OCI-LY1 (cell line): ENCODE results near the gene CCDC12.

Experiments used
- H2AFZ ChIP-seq: fragments of 200-600 bp; sonication (generic), shearing (Covaris generic); 2 replicates; pipeline ENCODE4 v1.6.0; 2014; ENCODE audit warnings: antibody characterized with exemption, mild to moderate bottlenecking, low read length
- H3F3A ChIP-seq: fragments of 200-600 bp; sonication (generic), shearing (Covaris generic); 2 replicates; pipeline ENCODE4 v1.6.0; 2014; ENCODE audit warnings: mild to moderate bottlenecking, antibody characterized with exemption, low read length, moderate library complexity; ENCODE audit not compliant: insufficient read depth
- H3K27ac ChIP-seq: fragments of 200-600 bp; sonication (generic); 2 replicates; pipeline ENCODE4 v1.5.1; 2014; ENCODE audit warnings: low read length, mixed run types, mild to moderate bottlenecking, low read depth; ENCODE audit not compliant: poor library complexity, severe bottlenecking
- H3K27me3 ChIP-seq: fragments of 200-600 bp; sonication (generic); 2 replicates; pipeline ENCODE4 v1.6.0; 2014; ENCODE audit warnings: antibody characterized with exemption, mild to moderate bottlenecking, low read length, moderate library complexity; ENCODE audit not compliant: insufficient read depth
- H3K36me3 ChIP-seq: fragments of 200-600 bp; sonication (generic); 2 replicates; pipeline ENCODE4 v1.6.1; 2014; ENCODE audit warnings: mild to moderate bottlenecking, antibody characterized with exemption, low read length, moderate library complexity, mixed read lengths; ENCODE audit not compliant: insufficient read depth
- H3K4me1 ChIP-seq: fragments of 200-600 bp; sonication (generic); 2 replicates; pipeline ENCODE4 v1.5.1; 2014; ENCODE audit warnings: mild to moderate bottlenecking, low read length, moderate library complexity; ENCODE audit not compliant: insufficient read depth, severe bottlenecking
- H3K4me2 ChIP-seq: fragments of 200-600 bp; sonication (generic), shearing (Covaris generic); 2 replicates; pipeline ENCODE4 v1.6.1; 2014; ENCODE audit warnings: low read length
- H3K4me3 ChIP-seq: fragments of 200-600 bp; sonication (generic); 2 replicates; pipeline ENCODE4 v1.5.1; 2014; ENCODE audit warnings: low read length, low read depth, mild to moderate bottlenecking, mixed read lengths; ENCODE audit not compliant: poor library complexity, severe bottlenecking
- H3K79me2 ChIP-seq: fragments of 200-600 bp; shearing (Covaris generic); 2 replicates; pipeline ENCODE4 v1.6.1; 2016; ENCODE audit warnings: mixed run types, low read length, mixed read lengths; ENCODE audit not compliant: insufficient read depth
- H3K9ac ChIP-seq: fragments of 200-600 bp; sonication (generic), shearing (Covaris generic); 2 replicates; pipeline ENCODE4 v1.6.1; 2014; ENCODE audit warnings: mild to moderate bottlenecking, low read length, mixed read lengths
- H3K9me2 ChIP-seq: fragments of 200-600 bp; sonication (generic), shearing (Covaris generic); 2 replicates; pipeline ENCODE4 v1.6.1; 2014; ENCODE audit warnings: low read depth, mild to moderate bottlenecking, low read length, mixed read lengths
- H3K9me3 ChIP-seq: fragments of 200-600 bp; shearing (Covaris generic); 2 replicates; pipeline ENCODE4 v1.6.1; 2014; ENCODE audit warnings: low read length, mixed read lengths
- H4K20me1 ChIP-seq: fragments of 200-600 bp; sonication (generic), shearing (Covaris generic); 2 replicates; pipeline ENCODE4 v1.6.0; 2016; ENCODE audit warnings: mild to moderate bottlenecking, low read length; ENCODE audit not compliant: insufficient read depth
- CTCF ChIP-seq: fragments of 200-600 bp; sonication (generic), shearing (Covaris generic); IDR thresholded peaks from 2 replicates; pipeline ENCODE4 v1.5.1; 2017; ENCODE audit warnings: mild to moderate bottlenecking, antibody characterized with exemption, low read length, moderate library complexity, mixed read lengths
- EZH2 ChIP-seq: fragments of 200-600 bp; sonication (generic), shearing (Covaris generic); IDR thresholded peaks from 2 replicates; pipeline ENCODE4 v1.8.0; 2017; ENCODE audit warnings: borderline replicate concordance, mixed run types, mild to moderate bottlenecking, antibody characterized with exemption, low read length, moderate library complexity, mixed read lengths

CCDC12 gene

GRCh38 chr3:46976326-46977190, at the start of gene CCDC12:
TSS of gene CCDC12 (minus strand) at chr3:46976745. CDS start at chr3:46976732, 13 bp downstream.
- H3K27ac ChIP-seq = peak within 1 kb of the TSS; percentile 85
- peaks cover 13% of the 10 kb centered on the region; the same call in 1 of the 2 replicates for H3K36me3 ChIP-seq
- peaks cover 48% of the 10 kb centered on the region for H3K79me2 ChIP-seq
- no peaks in the 10 kb centered on the region; the same call in 1 of the 2 replicates for H4K20me1 ChIP-seq
- no peaks in the 10 kb centered on the region; the same call in 1 of the 2 replicates for H3F3A ChIP-seq
- no peaks in the 10 kb centered on the region for H3K9me2 ChIP-seq
- H3K4me1 ChIP-seq = peaks cover 72% of the 10 kb centered on the region
- peak within 1 kb of the TSS; percentile 79 for H3K4me3 ChIP-seq
- no peak for TF ChIP-seq CTCF
- TF ChIP-seq EZH2 = no peak
- H3K4me2 ChIP-seq = peak within 1 kb of the TSS; percentile 85
- H3K27me3 ChIP-seq = no peaks in the 10 kb centered on the region
- H3K9me3 ChIP-seq = no peaks in the 10 kb centered on the region
- peak within 1 kb of the TSS; percentile 76 for H3K9ac ChIP-seq
- no peak within 1 kb of the TSS for H2AFZ ChIP-seq

GRCh38 chr3:47024932-47025331, 48.4 kb upstream of the CCDC12 start:
- Histone ChIP-seq H3K4me2 (no peak overlapping the region), H4K20me1 (no peaks in the 10 kb centered on the region), H3F3A (no peaks in the 10 kb centered on the region), H3K27me3 (no peaks in the 10 kb centered on the region), H3K27ac (no peak overlapping the region), H3K9ac (no peak overlapping the region), H3K36me3 (peaks cover 57% of the 10 kb centered on the region), H3K79me2 (no peaks in the 10 kb centered on the region; the same call in 1 of the 2 replicates), H3K9me3 (no peaks in the 10 kb centered on the region), H2AFZ (no peak overlapping the region), H3K4me3 (no peak overlapping the region), H3K9me2 (no peaks in the 10 kb centered on the region), H3K4me1 (no peaks in the 10 kb centered on the region)
- TF ChIP-seq CTCF (no peak), EZH2 (no peak)

GRCh38 chr3:47022641-47023071, 46.1 kb upstream of the CCDC12 start:
- no peak overlapping the region for H3K27ac ChIP-seq
- H4K20me1 ChIP-seq = no peaks in the 10 kb centered on the region
- H3K9me2 ChIP-seq = no peaks in the 10 kb centered on the region
- peaks cover 7% of the 10 kb centered on the region for H3K4me1 ChIP-seq
- H3K36me3 ChIP-seq = peaks cover 58% of the 10 kb centered on the region
- TF ChIP-seq CTCF (no peak), EZH2 (no peak)
- H3K9ac ChIP-seq = no peak overlapping the region
- H3F3A ChIP-seq = no peaks in the 10 kb centered on the region
- H3K79me2 ChIP-seq = no peaks in the 10 kb centered on the region; the same call in 1 of the 2 replicates
- no peak overlapping the region for H2AFZ ChIP-seq
- H3K27me3 ChIP-seq = no peaks in the 10 kb centered on the region
- no peak overlapping the region for H3K4me2 ChIP-seq
- H3K9me3 ChIP-seq = no peaks in the 10 kb centered on the region
- no peak overlapping the region for H3K4me3 ChIP-seq
